Neural cell (in vitro differentiated cells): Measurements from ENCODE around the gene LRRC9.

Experiments
- CTCF ChIP-seq: fragments of 450-650 bp; IDR thresholded peaks from 2 replicates; pipeline ENCODE4 v1.5.1; 2014; ENCODE audit warnings: antibody characterized with exemption, mild to moderate bottlenecking, moderate library complexity; ENCODE audit not compliant: poor library complexity, severe bottlenecking
- EP300 ChIP-seq: fragments of 450-650 bp; conservative IDR thresholded peaks from 2 replicates; pipeline ENCODE4 v1.6.1; 2014; ENCODE audit warnings: antibody characterized with exemption, mild to moderate bottlenecking, moderate library complexity; ENCODE audit not compliant: poor library complexity, severe bottlenecking
- EZH2 ChIP-seq: fragments of 200-600, 300-800 bp; shearing (Covaris generic), sonication (generic); IDR thresholded peaks from 2 replicates; pipeline ENCODE4 v1.6.1; 2014; ENCODE audit warnings: antibody characterized with exemption, low read length, borderline replicate concordance, mild to moderate bottlenecking; ENCODE audit not compliant: insufficient read depth, poor library complexity, severe bottlenecking
- MXI1 ChIP-seq: fragments of 450-650 bp; conservative IDR thresholded peaks from 2 replicates; pipeline ENCODE4 v1.6.1; 2014; ENCODE audit warnings: antibody characterized with exemption, mild to moderate bottlenecking; ENCODE audit not compliant: poor library complexity, severe bottlenecking
- POLR2AphosphoS5 ChIP-seq: IDR thresholded peaks from 2 replicates; pipeline ENCODE4 v1.6.1; 2012
- RAD21 ChIP-seq: fragments of 450-650 bp; conservative IDR thresholded peaks from 2 replicates; pipeline ENCODE4 v1.6.1; 2014; ENCODE audit warnings: antibody characterized with exemption, mild to moderate bottlenecking, moderate library complexity
- REST ChIP-seq: IDR thresholded peaks from 2 replicates; pipeline ENCODE4 v1.6.1; 2012; ENCODE audit warnings: borderline replicate concordance
- SMC3 ChIP-seq: fragments of 450-650 bp; conservative IDR thresholded peaks from 2 replicates; pipeline ENCODE4 v1.6.1; 2014; ENCODE audit warnings: antibody characterized with exemption, mild to moderate bottlenecking, moderate library complexity; ENCODE audit not compliant: poor library complexity
- TAF1 ChIP-seq: IDR thresholded peaks from 2 replicates; pipeline ENCODE4 v1.6.1; 2012; ENCODE audit warnings: low read depth

GRCh38 chr14:59997449-59997848 is 77.5 kb downstream of the LRRC9 start:
- TF ChIP-seq CTCF (no peak), TAF1 (no peak), POLR2AphosphoS5 (no peak), RAD21 (no peak), REST (no peak), EP300 (no peak), EZH2 (no peak), MXI1 (no peak), SMC3 (no peak)
